Trophoblast cell (in vitro differentiated cells and primary cell): ENCODE measurements around the gene KNTC1.
"Not testable (repeated sequence)": the region's sequence is repeated elsewhere in the genome, so short reads cannot be mapped to it uniquely, and the experiment has no call there.

Experiments
- DNase-seq, 2 donors: peaks; one replicate each; pipeline ENCODE4 v3.0.0-alpha.2; 2016
- H2AFZ ChIP-seq: 2 replicates; pipeline ENCODE4 v1.6.1; 2013; ENCODE audit warnings: low read length, moderate library complexity, mild to moderate bottlenecking; ENCODE audit not compliant: insufficient read depth, poor library complexity
- H2AK5ac ChIP-seq: 2 replicates; pipeline ENCODE4 v1.6.1; 2013; ENCODE audit warnings: mild to moderate bottlenecking, low read length
- H2BK120ac ChIP-seq: 2 replicates; pipeline ENCODE4 v1.6.1; 2013; ENCODE audit warnings: low read length, mild to moderate bottlenecking, moderate library complexity; ENCODE audit not compliant: insufficient read depth, poor library complexity
- H2BK12ac ChIP-seq: 2 replicates; pipeline ENCODE4 v1.6.1; 2013; ENCODE audit warnings: mild to moderate bottlenecking, low read length, moderate library complexity
- H2BK5ac ChIP-seq: 2 replicates; pipeline ENCODE4 v1.6.1; 2013; ENCODE audit warnings: low read length, low read depth, moderate library complexity, mild to moderate bottlenecking; ENCODE audit not compliant: poor library complexity
- H3K14ac ChIP-seq: 2 replicates; pipeline ENCODE4 v1.6.1; 2013; ENCODE audit warnings: mild to moderate bottlenecking, low read length
- H3K18ac ChIP-seq: 2 replicates; pipeline ENCODE4 v1.6.1; 2013; ENCODE audit warnings: mild to moderate bottlenecking, low read length
- H3K23ac ChIP-seq: 2 replicates; pipeline ENCODE4 v1.6.1; 2013; ENCODE audit warnings: low read length
- H3K27ac ChIP-seq: 2 replicates; pipeline ENCODE4 v1.5.1; 2013; ENCODE audit warnings: low read depth, mild to moderate bottlenecking, inconsistent platforms, low read length, moderate library complexity
- H3K27me3 ChIP-seq: 2 replicates; pipeline ENCODE4 v1.6.1; 2013; ENCODE audit warnings: inconsistent platforms, mild to moderate bottlenecking, low read length, moderate library complexity; ENCODE audit not compliant: insufficient read depth
- H3K36me3 ChIP-seq, 2 experiments: 1 replicate in 1 of 2; 2 replicates in 1 of 2; pipeline ENCODE4 v1.6.1; 2013; ENCODE audit warnings: low read length in 2 of 2, mild to moderate bottlenecking in 2 of 2, moderate library complexity in 1 of 2; ENCODE audit not compliant: insufficient read depth in 2 of 2, control insufficient read depth in 1 of 2
- H3K4ac ChIP-seq: 2 replicates; pipeline ENCODE4 v1.6.1; 2013; ENCODE audit warnings: low read depth, mild to moderate bottlenecking, low read length, moderate library complexity
- H3K4me1 ChIP-seq, 2 experiments: 1 replicate in 1 of 2; 2 replicates in 1 of 2; pipeline ENCODE4 v1.6.1; 2013; ENCODE audit warnings: low read length in 2 of 2, mild to moderate bottlenecking in 2 of 2, moderate library complexity in 1 of 2; ENCODE audit not compliant: insufficient read depth in 2 of 2, control insufficient read depth in 1 of 2
- H3K4me2 ChIP-seq: 2 replicates; pipeline ENCODE4 v1.6.1; 2013; ENCODE audit warnings: inconsistent platforms, mild to moderate bottlenecking, low read length, moderate library complexity
- H3K4me3 ChIP-seq: 2 replicates; pipeline ENCODE4 v1.5.1; 2013; ENCODE audit warnings: mild to moderate bottlenecking, low read depth, low read length, inconsistent platforms
- H3K79me1 ChIP-seq: one replicate; pipeline ENCODE4 v1.6.1; 2013; ENCODE audit warnings: low read length
- H3K79me2 ChIP-seq: 2 replicates; pipeline ENCODE4 v1.6.1; 2013; ENCODE audit warnings: low read length, mild to moderate bottlenecking; ENCODE audit not compliant: control insufficient read depth, insufficient read depth, poor library complexity
- H3K9ac ChIP-seq: 2 replicates; pipeline ENCODE4 v1.6.1; 2013; ENCODE audit warnings: mild to moderate bottlenecking, low read length
- H3K9me3 ChIP-seq: 2 replicates; pipeline ENCODE4 v1.6.1; 2013; ENCODE audit warnings: low read depth, mild to moderate bottlenecking, control low read depth, inconsistent platforms, low read length; ENCODE audit not compliant: insufficient read depth
- H4K12ac ChIP-seq: 2 replicates; pipeline ENCODE4 v1.6.1; 2013; ENCODE audit warnings: low read depth, mild to moderate bottlenecking, low read length, moderate library complexity
- H4K8ac ChIP-seq: 2 replicates; pipeline ENCODE4 v1.6.1; 2013; ENCODE audit warnings: low read depth, mild to moderate bottlenecking, low read length, moderate library complexity
- H4K91ac ChIP-seq: one replicate; pipeline ENCODE4 v1.6.1; 2013; ENCODE audit warnings: low read depth, mild to moderate bottlenecking, low read length, moderate library complexity
- WGBS: extraction: QIAGEN DNeasy Blood & Tissue Kit; methylation state at CpG from one replicate; pipeline ENCODE4 v1.1.7; 2013; ENCODE audit warnings: missing lambda C conversion rate; ENCODE audit not compliant: insufficient read length, insufficient coverage; ENCODE audit errors: extremely low coverage; 5-methylcytosine and 5-hydroxymethylcytosine counted together

Gene KNTC1

GRCh38 chr12:122484385-122484784 is 42.7 kb upstream of the KNTC1 start:
- H2BK12ac ChIP-seq, H3K14ac ChIP-seq: not testable (repeated sequence)
- no CpG with 5 or more reads among the region's 1 CpG for WGBS

GRCh38 chr12:122486360-122486759 is 40.7 kb upstream of the KNTC1 start:
- not testable (repeated sequence) for H3K14ac ChIP-seq, H2BK5ac ChIP-seq, H4K8ac ChIP-seq, H3K9ac ChIP-seq, H3K27me3 ChIP-seq, H3K4me1 ChIP-seq, H2AFZ ChIP-seq, DNase-seq, H2BK12ac ChIP-seq, H3K79me2 ChIP-seq, H2AK5ac ChIP-seq, H3K4ac ChIP-seq, H3K18ac ChIP-seq, H4K12ac ChIP-seq, H3K4me2 ChIP-seq, H3K4me3 ChIP-seq, H3K27ac ChIP-seq, H3K23ac ChIP-seq, H3K79me1 ChIP-seq, H3K9me3 ChIP-seq, H2BK120ac ChIP-seq, H4K91ac ChIP-seq
- peaks cover 31% of the 10 kb centered on the region in 2 experiments for H3K36me3 ChIP-seq
- no CpG with 5 or more reads among the region's 6 CpGs for WGBS

More at GRCh38 chr12:122484385-122484784, 42.7 kb upstream of the KNTC1 start:
- DNase-seq, H3K4ac ChIP-seq, H4K12ac ChIP-seq, H3K79me1 ChIP-seq, H3K27me3 ChIP-seq, H3K4me2 ChIP-seq, H2AFZ ChIP-seq, H3K4me3 ChIP-seq, H2BK120ac ChIP-seq, H3K9me3 ChIP-seq, H3K4me1 ChIP-seq, H3K23ac ChIP-seq, H2AK5ac ChIP-seq, H3K27ac ChIP-seq, H2BK5ac ChIP-seq, H3K18ac ChIP-seq, H3K79me2 ChIP-seq, H4K91ac ChIP-seq, H3K9ac ChIP-seq, H4K8ac ChIP-seq: not testable (repeated sequence)
- H3K36me3 ChIP-seq: peaks cover 38% of the 10 kb centered on the region in 2 experiments

GRCh38 chr12:122486805-122487426 is 40.1 kb upstream of the KNTC1 start:
- DNase-seq: no peak
- Histone ChIP-seq H3K23ac (no peak overlapping the region), H2BK12ac (no peak overlapping the region), H4K8ac (no peak overlapping the region), H3K4me1 (no peaks in the 10 kb centered on the region), H2BK120ac (no peak overlapping the region), H2AFZ (no peak overlapping the region), H3K36me3 (peaks cover 33% of the 10 kb centered on the region in 2 experiments), H3K4me2 (no peak overlapping the region), H3K4ac (no peak overlapping the region), H2BK5ac (no peak overlapping the region), H3K79me1 (no peaks in the 10 kb centered on the region), H3K27me3 (no peaks in the 10 kb centered on the region), H2AK5ac (no peak overlapping the region), H3K14ac (no peak overlapping the region), H3K4me3 (no peak overlapping the region), H3K9ac (no peak overlapping the region), H3K79me2 (no peaks in the 10 kb centered on the region), H4K12ac (no peak overlapping the region), H4K91ac (no peak overlapping the region), H3K9me3 (no peaks in the 10 kb centered on the region), H3K18ac (no peak overlapping the region), H3K27ac (no peak overlapping the region)
- WGBS: no CpG with 5 or more reads among the region's 7 CpGs

GRCh38 chr12:122487807-122488206 is 39.2 kb upstream of the KNTC1 start:
- H3K27ac ChIP-seq, H3K79me2 ChIP-seq, H4K12ac ChIP-seq, H3K14ac ChIP-seq, H4K8ac ChIP-seq, H2AK5ac ChIP-seq, H2AFZ ChIP-seq, H3K9me3 ChIP-seq, H2BK5ac ChIP-seq, H3K4ac ChIP-seq, H3K27me3 ChIP-seq, H3K23ac ChIP-seq, H3K4me1 ChIP-seq, H3K9ac ChIP-seq, DNase-seq, H2BK12ac ChIP-seq, H2BK120ac ChIP-seq, H4K91ac ChIP-seq, H3K4me3 ChIP-seq, H3K18ac ChIP-seq, H3K79me1 ChIP-seq, H3K4me2 ChIP-seq: not testable (repeated sequence)
- WGBS: no CpG with 5 or more reads among the region's 3 CpGs
- H3K36me3 ChIP-seq: peaks cover 34 to 38% of the 10 kb centered on the region in 2 experiments
